ENCODE measurements around the gene ADGRG1. TPM values are rescaled to one million over a fixed set of nuclear protein-coding genes. Genes with fewer than 3 reads are reported as not detected.

The ADGRG1 gene
- polyA plus RNA-seq, 1 donor = 102 TPM

- WGBS (ENCODE audit: insufficient coverage, low lambda C conversion rate) = no CpG with 5 or more reads among the region's 7 CpGs
- no peaks in the 10 kb centered on the region for H3K36me3 ChIP-seq (ENCODE audit: control insufficient read depth, insufficient read depth, low read length)
- no peak for DNase-seq
- no peaks in the 10 kb centered on the region for H3K27me3 ChIP-seq (ENCODE audit: control insufficient read depth, insufficient read depth, low read length)
- H3K9me3 ChIP-seq (ENCODE audit: control insufficient read depth, low read depth, low read length) = no peaks in the 10 kb centered on the region
- H3K4me3 ChIP-seq (ENCODE audit: low read length) = no peak overlapping the region
- no peak overlapping the region for H3K27ac ChIP-seq (ENCODE audit: low read length)
- no peaks in the 10 kb centered on the region for H3K4me1 ChIP-seq (ENCODE audit: control insufficient read depth, insufficient read depth, low read length)
Observed at GRCh38 chr16:57679767-57680482, 51.5 kb downstream of the ADGRG1 start.

- Histone ChIP-seq H3K36me3 (ENCODE audit: control insufficient read depth, insufficient read depth, low read length) (no peaks in the 10 kb centered on the region), H3K27me3 (ENCODE audit: control insufficient read depth, insufficient read depth, low read length) (no peaks in the 10 kb centered on the region), H3K9me3 (ENCODE audit: control insufficient read depth, low read depth, low read length) (no peaks in the 10 kb centered on the region), H3K27ac (ENCODE audit: low read length) (no peak overlapping the region), H3K4me3 (ENCODE audit: low read length) (no peak overlapping the region), H3K4me1 (ENCODE audit: control insufficient read depth, insufficient read depth, low read length) (no peaks in the 10 kb centered on the region)
- no peak for DNase-seq
- WGBS (ENCODE audit: insufficient coverage, low lambda C conversion rate) = no CpG with 5 or more reads among the region's 5 CpGs
Observed at GRCh38 chr16:57680842-57681375, 52.5 kb downstream of the ADGRG1 start.

GRCh38 chr16:57681950-57682728 lies 53.7 kb downstream of the ADGRG1 start:
- Histone ChIP-seq H3K4me1 (ENCODE audit: control insufficient read depth, insufficient read depth, low read length) (no peaks in the 10 kb centered on the region), H3K9me3 (ENCODE audit: control insufficient read depth, low read depth, low read length) (no peaks in the 10 kb centered on the region), H3K4me3 (ENCODE audit: low read length) (no peak overlapping the region), H3K27ac (ENCODE audit: low read length) (no peak overlapping the region), H3K27me3 (ENCODE audit: control insufficient read depth, insufficient read depth, low read length) (no peaks in the 10 kb centered on the region), H3K36me3 (ENCODE audit: control insufficient read depth, insufficient read depth, low read length) (no peaks in the 10 kb centered on the region)
- no peak for DNase-seq
- WGBS (ENCODE audit: insufficient coverage, low lambda C conversion rate) = no CpG with 5 or more reads among the region's 13 CpGs

GRCh38 chr16:57682809-57683635 lies 54.6 kb downstream of the ADGRG1 start:
- Histone ChIP-seq H3K9me3 (ENCODE audit: control insufficient read depth, low read depth, low read length) (no peaks in the 10 kb centered on the region), H3K36me3 (ENCODE audit: control insufficient read depth, insufficient read depth, low read length) (no peaks in the 10 kb centered on the region), H3K27ac (ENCODE audit: low read length) (no peak overlapping the region), H3K27me3 (ENCODE audit: control insufficient read depth, insufficient read depth, low read length) (no peaks in the 10 kb centered on the region), H3K4me1 (ENCODE audit: control insufficient read depth, insufficient read depth, low read length) (no peaks in the 10 kb centered on the region), H3K4me3 (ENCODE audit: low read length) (no peak overlapping the region)
- DNase-seq = no peak
- 84% methylated on average over 5 of the region's 11 CpGs for WGBS (ENCODE audit: insufficient coverage, low lambda C conversion rate)

GRCh38 chr16:57683636-57684545 lies 55.5 kb downstream of the ADGRG1 start:
- DNase-seq = no peak
- Histone ChIP-seq H3K4me3 (ENCODE audit: low read length) (no peak overlapping the region), H3K27ac (ENCODE audit: low read length) (no peak overlapping the region), H3K36me3 (ENCODE audit: control insufficient read depth, insufficient read depth, low read length) (no peaks in the 10 kb centered on the region), H3K27me3 (ENCODE audit: control insufficient read depth, insufficient read depth, low read length) (no peaks in the 10 kb centered on the region), H3K4me1 (ENCODE audit: control insufficient read depth, insufficient read depth, low read length) (no peaks in the 10 kb centered on the region), H3K9me3 (ENCODE audit: control insufficient read depth, low read depth, low read length) (no peaks in the 10 kb centered on the region)
- WGBS (ENCODE audit: insufficient coverage, low lambda C conversion rate) = no CpG with 5 or more reads among the region's 18 CpGs

- H3K4me3 ChIP-seq (ENCODE audit: low read length) = no peak overlapping the region
- no peaks in the 10 kb centered on the region for H3K36me3 ChIP-seq (ENCODE audit: control insufficient read depth, insufficient read depth, low read length)
- no peaks in the 10 kb centered on the region for H3K9me3 ChIP-seq (ENCODE audit: control insufficient read depth, low read depth, low read length)
- no peak overlapping the region for H3K27ac ChIP-seq (ENCODE audit: low read length)
- peaks cover 6% of the 10 kb centered on the region for H3K4me1 ChIP-seq (ENCODE audit: control insufficient read depth, insufficient read depth, low read length)
- no peak for DNase-seq
- H3K27me3 ChIP-seq (ENCODE audit: control insufficient read depth, insufficient read depth, low read length) = no peaks in the 10 kb centered on the region
- WGBS (ENCODE audit: insufficient coverage, low lambda C conversion rate) = no CpG with 5 or more reads among the region's 8 CpGs
Observed at GRCh38 chr16:57684626-57685358, 56.4 kb downstream of the ADGRG1 start.

GRCh38 chr16:57685633-57686032 lies 57.2 kb downstream of the ADGRG1 start:
- DNase-seq = no peak
- no peak overlapping the region for H3K4me3 ChIP-seq (ENCODE audit: low read length)
- no CpG with 5 or more reads among the region's 11 CpGs for WGBS (ENCODE audit: insufficient coverage, low lambda C conversion rate)

GRCh38 chr16:57686577-57686976 lies 58.1 kb downstream of the ADGRG1 start:
- H3K27ac ChIP-seq (ENCODE audit: low read length) = no peak overlapping the region
- no peaks in the 10 kb centered on the region for H3K36me3 ChIP-seq (ENCODE audit: control insufficient read depth, insufficient read depth, low read length)
- WGBS (ENCODE audit: insufficient coverage, low lambda C conversion rate) = no CpG with 5 or more reads among the region's 4 CpGs
- H3K9me3 ChIP-seq (ENCODE audit: control insufficient read depth, low read depth, low read length) = no peaks in the 10 kb centered on the region
- H3K27me3 ChIP-seq (ENCODE audit: control insufficient read depth, insufficient read depth, low read length) = no peaks in the 10 kb centered on the region
- peaks cover 6% of the 10 kb centered on the region for H3K4me1 ChIP-seq (ENCODE audit: control insufficient read depth, insufficient read depth, low read length)
- H3K4me3 ChIP-seq (ENCODE audit: low read length) = no peak overlapping the region
- no peak for DNase-seq

More at GRCh38 chr16:57685633-57686032, 57.2 kb downstream of the ADGRG1 start:
- Histone ChIP-seq H3K9me3 (ENCODE audit: control insufficient read depth, low read depth, low read length) (no peaks in the 10 kb centered on the region), H3K36me3 (ENCODE audit: control insufficient read depth, insufficient read depth, low read length) (no peaks in the 10 kb centered on the region), H3K27ac (ENCODE audit: low read length) (no peak overlapping the region), H3K4me1 (ENCODE audit: control insufficient read depth, insufficient read depth, low read length) (peaks cover 6% of the 10 kb centered on the region), H3K27me3 (ENCODE audit: control insufficient read depth, insufficient read depth, low read length) (no peaks in the 10 kb centered on the region)

GRCh38 chr16:57687363-57687929 lies 59.0 kb downstream of the ADGRG1 start:
- no peak overlapping the region for H3K27ac ChIP-seq (ENCODE audit: low read length)
- DNase-seq = peak in 1 of 2 donors; percentile 55
- WGBS (ENCODE audit: insufficient coverage, low lambda C conversion rate) = 17% methylated on average over 1 of the region's 3 CpGs
- H3K4me1 ChIP-seq (ENCODE audit: control insufficient read depth, insufficient read depth, low read length) = peaks cover 6% of the 10 kb centered on the region
- H3K27me3 ChIP-seq (ENCODE audit: control insufficient read depth, insufficient read depth, low read length) = no peaks in the 10 kb centered on the region
- H3K36me3 ChIP-seq (ENCODE audit: control insufficient read depth, insufficient read depth, low read length) = no peaks in the 10 kb centered on the region
- H3K9me3 ChIP-seq (ENCODE audit: control insufficient read depth, low read depth, low read length) = no peaks in the 10 kb centered on the region
- H3K4me3 ChIP-seq (ENCODE audit: low read length) = no peak overlapping the region

All from large intestine (tissue), 3 donors.